ENCODE data around the gene AHSG. TPM values are rescaled to one million over a fixed set of nuclear protein-coding genes. Genes with fewer than 3 reads are reported as not detected.

AHSG gene
- total RNA-seq, 3 donors from 2014 or later = not detected

DNA sequence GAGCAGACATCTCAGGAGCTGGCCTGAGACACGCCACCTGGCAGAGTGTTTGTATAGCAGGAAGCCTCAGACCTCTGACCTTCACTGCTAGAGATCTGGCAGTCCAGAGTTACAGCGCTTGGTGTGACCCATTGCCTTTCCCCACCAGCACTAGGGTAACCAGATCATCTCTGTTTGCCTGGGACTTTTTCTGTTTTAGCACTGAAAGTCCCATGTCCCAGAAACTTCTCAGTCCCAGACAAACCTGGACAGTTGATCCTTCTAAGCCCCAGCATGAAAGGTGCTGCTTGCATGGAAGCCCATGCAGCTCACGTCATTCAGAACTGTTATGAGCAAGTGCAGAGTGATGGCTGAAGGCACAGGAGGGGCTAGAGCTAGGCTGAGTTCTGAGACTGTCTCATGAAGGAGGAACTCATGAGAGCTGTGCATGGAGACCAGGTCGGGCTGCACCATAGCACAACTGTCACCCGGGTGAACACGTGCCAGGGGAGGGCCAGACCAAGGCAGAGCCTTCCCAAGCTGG lies 18.2 kb upstream of the AHSG start:
- DNase-seq = no peak
- intact Hi-C loops (cut with DNase I, micrococcal nuclease) = no loop called here
- Histone ChIP-seq H3K4me3 (no peak overlapping the region), H3K36me3 (ENCODE audit: low read depth) (no peaks in the 10 kb centered on the region), H3K4me1 (ENCODE audit: low read depth) (no peaks in the 10 kb centered on the region), H3K9me3 (no peaks in the 10 kb centered on the region)
- no peak for ATAC-seq
- no peak for TF ChIP-seq CTCF (IDR thresholded peaks at IDR 0.05)

DNA sequence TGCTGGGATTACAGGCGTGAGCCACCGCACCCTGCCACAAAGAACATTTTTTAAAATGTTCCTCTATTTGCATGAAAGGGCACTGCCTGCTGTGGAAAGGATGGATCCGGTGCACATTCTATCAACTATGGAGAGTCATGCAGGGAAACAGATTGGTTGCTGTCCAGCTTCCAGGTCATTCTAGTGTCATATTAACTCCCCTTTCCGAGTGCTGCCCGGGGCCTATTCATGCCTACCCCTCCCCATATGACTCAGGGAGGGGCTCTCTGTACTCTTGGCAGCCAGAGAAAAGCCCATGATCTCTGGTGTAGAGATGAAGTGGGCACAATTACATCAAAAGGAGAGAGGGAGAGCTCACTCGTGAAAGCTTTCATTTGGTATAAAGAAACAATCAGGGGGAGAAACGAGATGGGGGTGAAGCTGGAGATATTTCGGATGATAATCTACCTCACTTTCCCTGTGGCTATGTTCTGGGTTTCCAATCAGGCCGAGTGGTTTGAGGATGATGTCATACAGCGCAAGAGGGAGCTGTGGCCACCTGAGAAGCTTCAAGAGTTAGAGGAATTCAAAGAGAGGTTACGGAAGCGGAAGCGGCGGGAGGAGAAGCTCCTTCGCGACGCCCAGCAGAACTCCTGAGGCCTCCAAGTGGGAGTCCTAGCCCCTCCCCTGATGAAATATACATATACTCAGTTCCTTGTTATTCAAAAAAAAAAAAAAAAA lies 16.1 kb upstream of the AHSG start:
- no peak for ATAC-seq
- no peak overlapping the region for H3K4me3 ChIP-seq

GRCh38 chr3:186598108-186598784 lies 14.6 kb upstream of the AHSG start:
- intact Hi-C loops (cut with DNase I, micrococcal nuclease) = no loop called here
- DNase-seq (no peak), ATAC-seq (no peak)
- Histone ChIP-seq H3K36me3 (ENCODE audit: low read depth) (no peaks in the 10 kb centered on the region), H3K4me1 (ENCODE audit: low read depth) (no peaks in the 10 kb centered on the region), H3K4me3 (no peak overlapping the region), H3K9me3 (no peaks in the 10 kb centered on the region)
- no peak for TF ChIP-seq CTCF (IDR thresholded peaks at IDR 0.05)

More for the DNA sequence above, 16.1 kb upstream of the AHSG start:
- intact Hi-C loops (cut with DNase I, micrococcal nuclease) = no loop called here
- no peaks in the 10 kb centered on the region for H3K9me3 ChIP-seq
- no peaks in the 10 kb centered on the region for H3K4me1 ChIP-seq (ENCODE audit: low read depth)
- no peak for TF ChIP-seq CTCF (IDR thresholded peaks at IDR 0.05)
- H3K36me3 ChIP-seq (ENCODE audit: low read depth) = no peaks in the 10 kb centered on the region
- DNase-seq = no peak

- no peak for TF ChIP-seq CTCF (IDR thresholded peaks at IDR 0.05)
- no peak for DNase-seq
- Histone ChIP-seq H3K4me1 (ENCODE audit: low read depth) (no peaks in the 10 kb centered on the region), H3K4me3 (no peak overlapping the region), H3K9me3 (no peaks in the 10 kb centered on the region), H3K36me3 (ENCODE audit: low read depth) (no peaks in the 10 kb centered on the region)
- no peak for ATAC-seq
- intact Hi-C loops (cut with DNase I, micrococcal nuclease) = no loop called here
These were observed 14.1 kb upstream of the AHSG start for GRCh38 chr3:186598794-186599141.

DNA sequence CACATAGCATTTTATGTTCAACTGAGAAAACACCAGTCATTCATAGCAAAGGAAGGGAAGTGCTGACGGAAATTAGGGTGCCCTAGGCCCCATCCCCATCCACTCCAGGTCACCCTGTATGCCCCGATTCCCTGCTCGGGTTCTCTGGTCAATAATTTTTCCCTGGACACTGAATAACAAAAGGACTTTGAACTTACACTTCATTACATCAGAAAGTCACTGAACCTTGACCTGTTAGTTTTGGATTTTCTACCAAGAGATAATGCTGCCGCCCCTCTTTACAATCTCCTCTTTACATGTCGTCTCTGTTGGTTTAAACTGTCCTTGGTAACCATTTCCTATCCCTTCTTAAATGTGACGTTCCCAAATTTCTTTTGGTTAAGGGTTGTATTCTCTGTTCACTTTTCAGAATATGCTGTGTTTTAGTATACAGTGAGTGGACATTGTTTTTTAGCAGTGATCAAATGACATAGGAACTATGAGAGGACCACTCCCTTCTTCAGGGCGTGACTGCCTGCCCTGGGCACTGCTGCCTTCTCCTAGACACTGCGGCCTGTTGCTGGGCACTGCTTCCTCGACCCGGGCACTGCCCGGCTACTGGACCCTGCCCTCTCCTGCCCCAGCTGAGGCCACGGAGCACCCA lies 13.6 kb upstream of the AHSG start:
- no peaks in the 10 kb centered on the region for H3K4me1 ChIP-seq (ENCODE audit: low read depth)
- H3K36me3 ChIP-seq (ENCODE audit: low read depth) = no peaks in the 10 kb centered on the region
- ATAC-seq = peak; percentile 89
- H3K4me3 ChIP-seq = no peak overlapping the region
- DNase-seq = peak in 2 of 3 donors; percentile 19 to 37
- TF ChIP-seq CTCF (IDR thresholded peaks at IDR 0.05) = no peak
- intact Hi-C loops (cut with DNase I, micrococcal nuclease) = no loop called here
- H3K9me3 ChIP-seq = no peaks in the 10 kb centered on the region

Data from mucosa of descending colon (tissue), 3 donors.